Mesothelial cell of epicardium (in vitro differentiated cells): ENCODE measurements around the gene CDCA3. TPM values are rescaled to one million over a fixed set of nuclear protein-coding genes. Genes with fewer than 3 reads are reported as not detected.

ENCODE experiments used
- DNase-seq, 2 experiments: peaks; one replicate each; pipeline ENCODE4 v3.0.0; 2021; ENCODE audit warnings: low spot score in 2 of 2; ENCODE audit not compliant: unreplicated experiment in 2 of 2
- H3K27ac Mint-ChIP-seq: 2 replicates; pipeline ENCODE4 v1.8.0; 2021; ENCODE audit warnings: mixed read lengths
- H3K27me3 Mint-ChIP-seq: 2 replicates; pipeline ENCODE4 v1.8.0; 2021; ENCODE audit warnings: low read depth, mixed read lengths
- H3K36me3 Mint-ChIP-seq: 2 replicates; pipeline ENCODE4 v1.8.0; 2021; ENCODE audit warnings: mixed read lengths
- H3K4me1 Mint-ChIP-seq: 2 replicates; pipeline ENCODE4 v1.8.0; 2021; ENCODE audit warnings: mixed read lengths
- H3K4me3 Mint-ChIP-seq: 2 replicates; pipeline ENCODE4 v1.8.0; 2021; ENCODE audit warnings: mild to moderate bottlenecking, moderate library complexity, mixed read lengths
- H3K9me3 Mint-ChIP-seq: 2 replicates; pipeline ENCODE4 v1.8.0; 2021; ENCODE audit warnings: mixed read lengths
- total RNA-seq: library from RNA; stranded (reverse); gene quantifications from 3 replicates; pipeline ENCODE4 v1.2.1, GENCODE V29; 2021
- TF ChIP-seq, protein P1 (sequence below): fragments of 200-600 bp; sonication (generic); IDR thresholded peaks from one replicate; pipeline ENCODE4 v1.5.0; 2021; ENCODE audit warnings: antibody characterized with exemption; ENCODE audit not compliant: unreplicated experiment

The CDCA3 gene
- total RNA-seq, 1 donor from 2014 or later: 14.3 TPM

DNA sequence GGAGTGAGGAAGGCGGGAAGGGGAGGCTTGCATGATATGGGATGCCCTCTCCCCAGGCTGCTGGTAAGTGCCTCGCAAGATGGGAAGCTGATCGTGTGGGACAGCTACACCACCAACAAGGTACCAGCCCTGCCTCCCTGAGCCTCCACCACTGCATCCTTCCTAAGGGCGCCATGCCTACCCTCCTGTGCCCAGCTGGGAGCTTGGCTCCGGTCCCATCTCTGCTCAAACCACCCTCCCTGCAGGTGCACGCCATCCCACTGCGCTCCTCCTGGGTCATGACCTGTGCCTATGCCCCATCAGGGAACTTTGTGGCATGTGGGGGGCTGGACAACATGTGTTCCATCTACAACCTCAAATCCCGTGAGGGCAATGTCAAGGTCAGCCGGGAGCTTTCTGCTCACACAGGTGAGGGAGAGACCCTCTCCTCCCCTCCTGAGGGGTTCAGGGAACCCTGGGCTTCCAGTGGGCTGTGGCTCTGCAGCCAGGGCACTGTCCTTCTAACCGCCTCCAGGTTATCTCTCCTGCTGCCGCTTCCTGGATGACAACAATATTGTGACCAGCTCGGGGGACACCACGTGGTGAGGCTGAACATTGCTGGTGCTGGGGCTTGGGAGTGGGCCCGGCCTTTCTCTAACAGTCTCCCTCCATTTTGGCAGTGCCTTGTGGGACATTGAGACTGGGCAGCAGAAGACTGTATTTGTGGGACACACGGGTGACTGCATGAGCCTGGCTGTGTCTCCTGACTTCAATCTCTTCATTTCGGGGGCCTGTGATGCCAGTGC lies 7.8 kb downstream of the CDCA3 start:
- no peak overlapping the region for H3K4me3 Mint-ChIP-seq
- no peaks in the 10 kb centered on the region for H3K27me3 Mint-ChIP-seq
- peaks cover 4% of the 10 kb centered on the region for H3K4me1 Mint-ChIP-seq
- no peak for DNase-seq
- H3K9me3 Mint-ChIP-seq: no peaks in the 10 kb centered on the region
- peaks cover 29% of the 10 kb centered on the region for H3K36me3 Mint-ChIP-seq
- no peak overlapping the region for H3K27ac Mint-ChIP-seq
- TF ChIP-seq, protein P1, sequence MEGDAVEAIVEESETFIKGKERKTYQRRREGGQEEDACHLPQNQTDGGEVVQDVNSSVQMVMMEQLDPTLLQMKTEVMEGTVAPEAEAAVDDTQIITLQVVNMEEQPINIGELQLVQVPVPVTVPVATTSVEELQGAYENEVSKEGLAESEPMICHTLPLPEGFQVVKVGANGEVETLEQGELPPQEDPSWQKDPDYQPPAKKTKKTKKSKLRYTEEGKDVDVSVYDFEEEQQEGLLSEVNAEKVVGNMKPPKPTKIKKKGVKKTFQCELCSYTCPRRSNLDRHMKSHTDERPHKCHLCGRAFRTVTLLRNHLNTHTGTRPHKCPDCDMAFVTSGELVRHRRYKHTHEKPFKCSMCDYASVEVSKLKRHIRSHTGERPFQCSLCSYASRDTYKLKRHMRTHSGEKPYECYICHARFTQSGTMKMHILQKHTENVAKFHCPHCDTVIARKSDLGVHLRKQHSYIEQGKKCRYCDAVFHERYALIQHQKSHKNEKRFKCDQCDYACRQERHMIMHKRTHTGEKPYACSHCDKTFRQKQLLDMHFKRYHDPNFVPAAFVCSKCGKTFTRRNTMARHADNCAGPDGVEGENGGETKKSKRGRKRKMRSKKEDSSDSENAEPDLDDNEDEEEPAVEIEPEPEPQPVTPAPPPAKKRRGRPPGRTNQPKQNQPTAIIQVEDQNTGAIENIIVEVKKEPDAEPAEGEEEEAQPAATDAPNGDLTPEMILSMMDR: no peak

DNA sequence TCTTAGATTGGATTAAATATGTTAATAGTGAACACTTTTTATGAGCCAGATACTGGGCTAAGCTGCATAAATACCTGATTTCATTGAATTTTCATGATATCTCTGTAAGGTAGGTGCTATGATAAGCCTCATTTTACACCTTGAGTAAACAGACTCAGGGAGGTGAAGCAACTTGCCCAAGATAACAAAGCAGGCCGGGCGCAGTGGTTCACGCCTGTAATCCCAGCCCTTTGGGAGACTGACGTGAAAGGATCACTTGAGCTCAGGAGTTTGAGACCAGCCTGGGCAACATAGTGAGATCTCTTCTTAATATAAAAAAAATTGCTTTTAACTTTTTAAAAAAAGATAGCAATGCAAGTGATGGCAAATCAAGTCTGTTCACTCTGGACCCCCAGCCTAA lies 9.0 kb downstream of the CDCA3 start:
- no peak overlapping the region for H3K4me3 Mint-ChIP-seq
- no peaks in the 10 kb centered on the region for H3K9me3 Mint-ChIP-seq
- TF ChIP-seq, protein P1: no peak
- no peak overlapping the region for H3K27ac Mint-ChIP-seq
- peaks cover 26% of the 10 kb centered on the region for H3K36me3 Mint-ChIP-seq
- no peak for DNase-seq
- peaks cover 4% of the 10 kb centered on the region for H3K4me1 Mint-ChIP-seq
- H3K27me3 Mint-ChIP-seq: no peaks in the 10 kb centered on the region

DNA sequence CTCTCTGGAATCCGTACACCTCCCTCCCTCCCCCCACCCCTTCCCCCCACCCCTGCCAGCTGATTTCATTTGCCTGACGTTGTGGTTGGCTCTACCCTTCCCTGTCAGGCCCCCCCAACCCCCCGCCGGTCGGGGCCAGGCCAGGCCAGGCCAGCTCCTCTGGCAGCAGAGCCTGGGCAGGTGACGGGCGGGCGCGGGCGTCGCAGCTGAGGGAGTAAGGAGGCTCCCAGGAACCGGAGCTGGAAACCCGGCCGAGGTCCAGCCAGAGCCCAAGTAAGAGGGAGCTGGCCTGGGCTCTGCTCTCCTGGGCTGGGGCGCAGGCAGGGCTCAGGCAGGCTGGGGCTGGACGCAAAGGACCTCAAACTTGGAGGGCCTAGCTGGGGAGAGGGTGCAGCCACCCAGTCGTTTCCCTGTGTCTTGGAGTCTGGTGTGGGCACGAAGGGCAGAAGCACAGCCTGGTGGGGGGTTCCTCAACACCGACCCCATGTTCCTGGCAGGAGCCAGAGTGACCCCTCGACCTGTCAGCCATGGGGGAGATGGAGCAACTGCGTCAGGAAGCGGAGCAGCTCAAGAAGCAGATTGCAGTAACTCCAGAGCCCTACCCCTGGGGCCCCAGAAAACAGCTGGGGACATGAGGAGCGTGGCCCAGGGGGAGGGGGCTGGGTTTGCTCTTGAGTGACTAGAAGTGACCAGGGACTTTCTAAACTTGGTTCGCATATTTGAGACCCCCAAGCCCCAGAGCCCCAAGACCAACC lies 10.1 kb downstream of the CDCA3 start, which contains the start of gene GNB3:
GNB3 (plus strand) TSS at position 165 of the 755 bp plus-strand sequence; CDS start at position 528, 363 bp downstream.
- Mint-ChIP-seq H3K4me3 (no peak within 1 kb of the TSS), H3K36me3 (peaks cover 21% of the 10 kb centered on the region), H3K4me1 (peaks cover 4% of the 10 kb centered on the region), H3K9me3 (no peaks in the 10 kb centered on the region), H3K27ac (no peak within 1 kb of the TSS), H3K27me3 (no peaks in the 10 kb centered on the region)
- TF ChIP-seq, protein P1: no peak
- no peak for DNase-seq

DNA sequence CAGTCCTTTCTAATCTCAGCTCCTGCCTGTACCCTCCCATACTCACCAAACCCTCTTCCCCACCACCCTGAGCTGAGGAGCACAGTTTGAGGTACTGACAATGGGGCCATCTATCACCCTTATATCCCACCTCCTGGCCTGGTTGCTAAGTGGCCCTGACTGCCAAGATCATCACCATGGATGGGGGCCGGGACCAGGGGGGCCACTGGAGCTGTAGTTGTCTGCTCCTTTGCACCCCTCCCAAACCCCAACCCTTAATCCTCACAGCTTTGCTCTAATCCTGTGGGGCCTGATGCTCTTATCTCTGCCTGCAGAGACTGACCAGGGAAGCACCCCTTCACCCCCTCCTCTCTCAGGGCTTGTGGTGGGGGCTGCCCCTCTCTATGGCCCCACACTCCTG lies 10.8 kb downstream of the CDCA3 start:
- Mint-ChIP-seq H3K9me3 (no peaks in the 10 kb centered on the region), H3K36me3 (peaks cover 19% of the 10 kb centered on the region), H3K4me1 (peaks cover 4% of the 10 kb centered on the region), H3K4me3 (no peak overlapping the region), H3K27me3 (no peaks in the 10 kb centered on the region), H3K27ac (no peak overlapping the region)
- DNase-seq: no peak
- TF ChIP-seq, protein P1: no peak

DNA sequence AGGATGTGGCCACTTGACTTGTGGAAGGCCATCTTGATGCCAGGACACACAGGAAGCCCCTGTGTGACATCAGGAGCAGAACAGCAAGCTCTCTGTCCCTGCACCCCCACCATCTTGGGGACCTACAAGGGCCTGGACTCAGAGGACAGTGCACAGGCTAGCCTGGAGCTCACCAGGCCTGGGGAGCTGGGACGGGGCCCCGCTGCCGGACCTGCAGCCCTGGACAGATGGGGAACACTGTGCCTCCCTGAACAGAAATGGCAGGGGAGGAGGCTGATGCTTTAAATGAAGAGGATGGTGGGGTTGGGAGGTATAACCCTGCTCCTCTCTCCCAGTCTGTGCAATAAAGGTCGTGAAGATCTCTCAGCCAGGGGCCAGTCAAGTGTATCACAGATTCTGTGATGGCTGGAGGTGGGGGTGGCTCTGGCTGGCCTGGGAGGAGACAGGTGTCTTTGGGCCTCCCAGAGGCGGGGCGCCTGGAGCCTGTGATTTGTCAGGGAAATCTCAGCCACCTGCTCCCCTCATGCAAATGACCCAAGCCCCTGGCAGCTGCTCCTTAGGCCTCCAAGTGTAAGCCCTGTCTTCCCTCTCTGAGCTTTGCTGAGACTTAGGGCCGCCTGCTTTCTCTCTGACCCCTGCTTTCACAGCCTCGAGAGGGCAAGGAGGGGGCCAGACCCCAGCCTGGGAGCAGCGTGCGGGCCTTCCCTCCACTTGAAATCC lies 11.4 kb downstream of the CDCA3 start:
- Mint-ChIP-seq H3K4me3 (no peak overlapping the region), H3K36me3 (peaks cover 21% of the 10 kb centered on the region)
- no peak for DNase-seq

More for the DNA sequence above, 11.4 kb downstream of the CDCA3 start:
- H3K27me3 Mint-ChIP-seq: no peaks in the 10 kb centered on the region
- TF ChIP-seq, protein P1: no peak
- peaks cover 4% of the 10 kb centered on the region for H3K4me1 Mint-ChIP-seq
- H3K27ac Mint-ChIP-seq: no peak overlapping the region
- no peaks in the 10 kb centered on the region for H3K9me3 Mint-ChIP-seq
